Rectal smooth muscle tissue (tissue), 1 donor: ENCODE data around the gene MACROD2.

ENCODE experiments used
- H3K27ac ChIP-seq: one replicate; pipeline ENCODE4 v1.7.0; 2013; ENCODE audit warnings: low read depth, low read length, inconsistent platforms
- H3K27me3 ChIP-seq: one replicate; pipeline ENCODE4 v1.7.0; 2013; ENCODE audit warnings: low read length; ENCODE audit not compliant: control insufficient read depth, insufficient read depth
- H3K36me3 ChIP-seq: one replicate; pipeline ENCODE4 v1.7.0; 2013; ENCODE audit warnings: low read length; ENCODE audit not compliant: control insufficient read depth, insufficient read depth
- H3K4me1 ChIP-seq: one replicate; pipeline ENCODE4 v1.7.0; 2013; ENCODE audit warnings: low read length; ENCODE audit not compliant: control insufficient read depth, insufficient read depth
- H3K4me3 ChIP-seq: one replicate; pipeline ENCODE4 v1.7.0; 2013; ENCODE audit warnings: low read length
- H3K9ac ChIP-seq: one replicate; pipeline ENCODE4 v1.7.0; 2013; ENCODE audit warnings: low read length

The MACROD2 gene

GRCh38 chr20:15848995-15849610, 1853.8 kb downstream of the MACROD2 start:
- H3K9ac ChIP-seq = no peak overlapping the region
- H3K27ac ChIP-seq = no peak overlapping the region
- no peak overlapping the region for H3K4me3 ChIP-seq
- H3K36me3 ChIP-seq = no peaks in the 10 kb centered on the region
- H3K27me3 ChIP-seq = no peaks in the 10 kb centered on the region
- H3K4me1 ChIP-seq = no peaks in the 10 kb centered on the region

DNA sequence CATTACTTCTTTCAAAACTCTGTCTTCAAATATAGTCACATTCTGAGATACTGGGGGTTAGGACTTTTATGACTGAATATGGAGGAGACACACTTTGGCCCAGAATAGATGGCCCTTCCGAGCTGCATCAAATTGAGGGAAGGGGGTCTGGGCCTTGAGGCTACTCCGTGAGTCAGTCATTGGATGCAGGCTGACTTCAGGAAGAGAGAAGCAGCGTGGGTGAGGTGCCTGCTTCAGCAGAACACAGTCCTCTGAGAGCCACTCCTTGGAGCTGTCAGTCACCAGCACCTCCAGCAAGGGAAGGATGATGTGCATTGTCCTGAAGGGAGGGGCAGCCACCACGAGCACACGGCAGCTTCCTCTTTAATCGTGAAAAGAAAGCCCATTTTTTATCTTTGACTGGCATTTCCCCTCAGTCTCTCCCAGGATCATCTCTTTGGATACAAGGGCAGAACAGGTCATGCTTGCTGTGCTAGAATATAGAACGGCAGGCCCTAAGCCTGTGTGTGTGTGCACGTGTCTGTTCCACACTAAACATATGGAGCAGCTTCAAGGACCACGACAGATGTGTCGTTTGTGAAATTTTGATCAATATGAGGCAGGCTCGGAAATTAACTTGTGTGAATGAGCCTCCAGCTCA, 1856.4 kb downstream of the MACROD2 start:
- H3K9ac ChIP-seq = no peak overlapping the region
- no peaks in the 10 kb centered on the region for H3K4me1 ChIP-seq
- no peaks in the 10 kb centered on the region for H3K27me3 ChIP-seq
- H3K4me3 ChIP-seq = no peak overlapping the region
- H3K27ac ChIP-seq = no peak overlapping the region
- H3K36me3 ChIP-seq = no peaks in the 10 kb centered on the region

DNA sequence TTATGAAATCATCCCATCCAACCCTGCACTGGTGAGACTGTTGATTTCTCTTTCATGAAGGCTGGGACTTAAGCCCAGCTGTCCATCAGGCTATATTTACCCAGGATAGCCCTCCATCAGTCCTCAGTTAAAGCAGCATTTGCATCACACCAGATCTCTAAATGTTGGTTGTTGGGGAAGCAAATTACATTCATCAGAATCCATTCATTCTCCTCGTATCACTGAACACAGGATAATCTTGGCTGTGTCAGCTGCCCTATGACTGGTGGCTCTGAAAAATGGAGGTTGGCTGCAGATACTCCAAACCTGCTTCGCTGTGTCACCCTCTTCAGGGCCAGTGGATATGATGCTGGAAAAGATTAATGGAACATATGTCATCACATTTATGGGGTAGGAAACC, 1859.6 kb downstream of the MACROD2 start:
- Histone ChIP-seq H3K4me3 (no peak overlapping the region), H3K36me3 (no peaks in the 10 kb centered on the region), H3K27ac (no peak overlapping the region), H3K27me3 (no peaks in the 10 kb centered on the region), H3K9ac (no peak overlapping the region), H3K4me1 (no peaks in the 10 kb centered on the region)

- Histone ChIP-seq H3K27me3 (no peaks in the 10 kb centered on the region), H3K27ac (no peak overlapping the region), H3K36me3 (no peaks in the 10 kb centered on the region), H3K4me1 (no peaks in the 10 kb centered on the region), H3K9ac (no peak overlapping the region), H3K4me3 (no peak overlapping the region)
These were observed 1862.0 kb downstream of the MACROD2 start for GRCh38 chr20:15857173-15857784.

DNA sequence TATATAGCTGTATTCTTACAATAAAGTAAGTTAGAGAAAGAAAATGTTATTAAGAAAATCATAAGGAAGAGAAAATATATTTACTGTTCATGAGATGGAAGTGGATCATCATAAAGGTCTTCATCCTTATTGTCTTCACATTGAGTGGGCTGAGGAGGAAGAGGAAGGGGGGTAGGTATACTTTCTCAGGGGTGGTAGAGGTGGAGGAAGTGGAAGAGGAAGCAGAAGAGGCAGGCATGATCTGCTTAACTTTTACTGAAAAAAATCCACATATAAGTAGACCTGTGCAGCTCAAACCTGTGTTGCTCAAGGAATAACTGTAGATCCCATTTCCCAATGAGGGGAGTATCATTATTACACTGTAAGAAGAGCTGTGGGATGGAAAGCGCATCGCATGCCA, 1863.7 kb downstream of the MACROD2 start:
- no peaks in the 10 kb centered on the region for H3K4me1 ChIP-seq
- no peak overlapping the region for H3K9ac ChIP-seq
- no peak overlapping the region for H3K4me3 ChIP-seq
- no peaks in the 10 kb centered on the region for H3K36me3 ChIP-seq
- no peaks in the 10 kb centered on the region for H3K27me3 ChIP-seq
- no peak overlapping the region for H3K27ac ChIP-seq

GRCh38 chr20:15860850-15861249, 1865.5 kb downstream of the MACROD2 start:
- Histone ChIP-seq H3K4me1 (no peaks in the 10 kb centered on the region), H3K36me3 (no peaks in the 10 kb centered on the region), H3K27ac (no peak overlapping the region), H3K9ac (no peak overlapping the region), H3K27me3 (no peaks in the 10 kb centered on the region), H3K4me3 (no peak overlapping the region)

GRCh38 chr20:15862178-15862577, 1866.9 kb downstream of the MACROD2 start:
- H3K4me3 ChIP-seq = no peak overlapping the region
- no peak overlapping the region for H3K27ac ChIP-seq
- H3K9ac ChIP-seq = no peak overlapping the region
- H3K4me1 ChIP-seq = no peaks in the 10 kb centered on the region
- no peaks in the 10 kb centered on the region for H3K36me3 ChIP-seq
- H3K27me3 ChIP-seq = no peaks in the 10 kb centered on the region

- Histone ChIP-seq H3K36me3 (no peaks in the 10 kb centered on the region), H3K4me3 (no peak overlapping the region), H3K4me1 (no peaks in the 10 kb centered on the region), H3K27me3 (no peaks in the 10 kb centered on the region), H3K27ac (no peak overlapping the region), H3K9ac (no peak overlapping the region)
These were observed 1868.4 kb downstream of the MACROD2 start for GRCh38 chr20:15863735-15864134.

DNA sequence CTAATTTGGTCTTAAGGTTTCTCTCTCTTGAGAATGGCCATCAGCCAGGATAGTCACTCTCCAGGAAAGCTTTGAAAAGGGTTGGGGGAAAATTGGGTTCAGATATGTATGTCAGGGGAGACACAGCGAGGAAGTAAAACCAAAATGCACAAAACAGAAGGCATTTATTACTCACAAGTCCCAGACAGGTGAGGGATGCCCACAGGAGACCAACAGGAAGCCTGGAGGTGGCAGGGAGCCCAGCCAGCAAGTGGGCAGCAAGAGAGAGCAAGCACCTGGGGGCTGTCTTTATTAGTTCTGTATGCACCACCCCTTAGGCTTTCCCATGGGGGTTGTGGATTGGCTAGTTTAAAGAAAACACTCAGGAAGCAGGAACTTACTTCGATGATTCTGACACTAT, 1870.2 kb downstream of the MACROD2 start:
- no peaks in the 10 kb centered on the region for H3K36me3 ChIP-seq

DNA sequence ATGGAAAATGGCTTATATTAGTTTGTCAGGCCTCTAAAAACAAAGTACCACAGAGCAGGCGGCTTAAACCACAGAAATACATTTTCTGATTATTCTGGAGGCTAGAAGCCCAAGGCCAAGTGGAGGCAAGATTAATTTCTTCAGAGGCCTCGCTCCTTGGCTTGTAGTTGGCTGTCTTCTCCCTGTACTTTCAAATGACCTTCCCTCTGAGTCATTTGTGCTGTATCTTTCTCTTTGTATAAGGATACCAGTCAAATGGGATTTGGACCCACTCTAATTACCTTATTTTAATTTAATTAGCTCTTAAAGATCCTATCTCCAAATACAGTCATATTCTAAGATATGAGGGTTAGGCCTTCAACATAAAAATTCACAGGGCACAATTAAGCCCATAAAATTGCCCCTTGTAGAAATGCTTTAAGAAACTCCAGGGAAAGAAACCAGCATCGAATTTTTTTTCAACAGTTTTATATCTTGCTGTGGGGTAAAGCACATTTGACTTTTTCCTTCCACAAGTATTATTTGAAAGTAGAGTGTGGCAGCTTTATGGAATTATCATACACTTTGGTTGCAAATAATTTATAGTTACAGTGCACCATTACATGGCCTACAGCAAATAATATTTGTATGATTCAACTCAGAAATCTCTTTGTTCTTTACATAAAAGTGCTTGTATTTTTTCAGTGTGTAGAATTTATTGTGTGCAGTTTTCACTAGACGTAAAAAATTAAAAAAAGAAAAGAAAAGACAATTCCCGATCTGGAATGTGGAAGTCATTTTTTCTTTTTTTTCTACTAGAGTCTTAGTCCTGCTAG, 1871.8 kb downstream of the MACROD2 start:
- H3K4me3 ChIP-seq = no peak overlapping the region
- H3K27me3 ChIP-seq = no peaks in the 10 kb centered on the region
- no peaks in the 10 kb centered on the region for H3K4me1 ChIP-seq
- no peaks in the 10 kb centered on the region for H3K36me3 ChIP-seq
- no peak overlapping the region for H3K27ac ChIP-seq
- H3K9ac ChIP-seq = no peak overlapping the region

More for the DNA sequence above, 1870.2 kb downstream of the MACROD2 start:
- Histone ChIP-seq H3K9ac (no peak overlapping the region), H3K27ac (no peak overlapping the region), H3K27me3 (no peaks in the 10 kb centered on the region), H3K4me1 (no peaks in the 10 kb centered on the region), H3K4me3 (no peak overlapping the region)

DNA sequence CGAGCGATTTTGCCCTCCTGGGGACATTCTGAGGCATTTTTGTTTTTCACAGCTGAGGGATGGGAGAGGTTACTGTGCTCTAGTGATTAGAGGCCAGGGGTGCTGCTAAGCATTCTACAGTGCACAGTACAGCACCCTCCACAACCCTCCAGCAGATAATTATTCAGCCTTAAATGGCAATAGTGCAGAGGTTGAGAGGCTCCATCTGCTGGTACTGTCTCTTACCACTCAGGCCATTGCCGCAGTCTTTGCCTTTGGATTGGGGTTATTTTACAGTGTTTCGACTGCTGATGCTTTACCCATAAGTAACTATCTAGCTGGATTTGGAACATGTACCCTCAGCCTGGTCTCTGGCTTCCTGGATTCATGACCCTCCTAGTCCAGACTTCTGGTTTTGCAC, 1872.6 kb downstream of the MACROD2 start:
- no peak overlapping the region for H3K4me3 ChIP-seq
- no peaks in the 10 kb centered on the region for H3K4me1 ChIP-seq
- H3K27me3 ChIP-seq = no peaks in the 10 kb centered on the region
- no peaks in the 10 kb centered on the region for H3K36me3 ChIP-seq
- no peak overlapping the region for H3K27ac ChIP-seq
- H3K9ac ChIP-seq = no peak overlapping the region

GRCh38 chr20:15875446-15875845, 1880.1 kb downstream of the MACROD2 start:
- no peak overlapping the region for H3K9ac ChIP-seq
- H3K36me3 ChIP-seq = no peaks in the 10 kb centered on the region
- no peak overlapping the region for H3K27ac ChIP-seq
- no peaks in the 10 kb centered on the region for H3K4me1 ChIP-seq
- no peak overlapping the region for H3K4me3 ChIP-seq
- no peaks in the 10 kb centered on the region for H3K27me3 ChIP-seq
